Erythroblast (primary cell): Measurements from ENCODE around the gene HAUS2.
"Not testable (repeated sequence)": the region's sequence is repeated elsewhere in the genome, so short reads cannot be mapped to it uniquely, and the experiment has no call there.

ENCODE experiments used
- GATA1 ChIP-seq: IDR thresholded peaks from 2 replicates; pipeline ENCODE4 v1.6.1; 2011; ENCODE audit warnings: low read depth, mild to moderate bottlenecking, control low read depth, low read length, moderate library complexity
- POLR2A ChIP-seq: IDR thresholded peaks from 2 replicates; pipeline ENCODE4 v1.6.1; 2011; ENCODE audit warnings: mild to moderate bottlenecking, low read length

- not testable (repeated sequence) for TF ChIP-seq POLR2A, GATA1
Measured at GRCh38 chr15:42556550-42557207, 8.0 kb downstream of the HAUS2 start.
